Mesendoderm (in vitro differentiated cells): ENCODE measurements around the gene OTUD1.

Source experiments
- DNase-seq: peaks from one replicate; pipeline ENCODE4 v3.0.0; 2013
- H2AK5ac ChIP-seq: 2 replicates; pipeline ENCODE4 v1.6.1; 2013; ENCODE audit warnings: low read length, inconsistent platforms
- H2BK120ac ChIP-seq: 2 replicates; pipeline ENCODE4 v1.6.1; 2013; ENCODE audit warnings: low read depth, mild to moderate bottlenecking, low read length, moderate library complexity, mixed read lengths
- H2BK15ac ChIP-seq: replicated peaks from 2 replicates; pipeline ENCODE4 v1.6.1; 2013; ENCODE audit warnings: low read depth, mild to moderate bottlenecking, moderate library complexity
- H2BK5ac ChIP-seq: 2 replicates; pipeline ENCODE4 v1.6.1; 2013; ENCODE audit warnings: low read length, inconsistent platforms
- H3K18ac ChIP-seq: 2 replicates; pipeline ENCODE4 v1.6.1; 2013; ENCODE audit warnings: mild to moderate bottlenecking, low read length, mixed read lengths
- H3K23ac ChIP-seq: one replicate; pipeline ENCODE4 v1.6.1; 2013; ENCODE audit warnings: low read length
- H3K27ac ChIP-seq: 2 replicates; pipeline ENCODE4 v1.5.1; 2013; ENCODE audit warnings: low read depth, mild to moderate bottlenecking, inconsistent platforms, low read length, moderate library complexity
- H3K27me3 ChIP-seq: 2 replicates; pipeline ENCODE4 v1.6.1; 2013; ENCODE audit warnings: low read length, control low read depth, mild to moderate bottlenecking, inconsistent platforms; ENCODE audit not compliant: insufficient read depth, poor library complexity
- H3K36me3 ChIP-seq: 2 replicates; pipeline ENCODE4 v1.6.1; 2013; ENCODE audit warnings: low read length, inconsistent platforms; ENCODE audit not compliant: control insufficient read depth, insufficient read depth
- H3K4ac ChIP-seq: one replicate; pipeline ENCODE4 v1.6.1; 2013; ENCODE audit warnings: low read depth, mild to moderate bottlenecking, low read length, moderate library complexity
- H3K4me1 ChIP-seq: 2 replicates; pipeline ENCODE4 v1.6.1; 2013; ENCODE audit warnings: low read depth, low read length, inconsistent platforms; ENCODE audit not compliant: control insufficient read depth
- H3K4me2 ChIP-seq: 2 replicates; pipeline ENCODE4 v1.6.1; 2013; ENCODE audit warnings: low read length
- H3K4me3 ChIP-seq: 2 replicates; pipeline ENCODE4 v1.5.1; 2013; ENCODE audit warnings: mild to moderate bottlenecking, low read length
- H3K56ac ChIP-seq: one replicate; pipeline ENCODE4 v1.6.1; 2013; ENCODE audit warnings: low read length
- H3K79me1 ChIP-seq: 2 replicates; pipeline ENCODE4 v1.6.1; 2013; ENCODE audit warnings: low read length, inconsistent platforms
- H3K79me2 ChIP-seq: 2 replicates; pipeline ENCODE4 v1.6.1; 2013; ENCODE audit warnings: mild to moderate bottlenecking, low read length; ENCODE audit not compliant: control insufficient read depth, insufficient read depth
- H3K9ac ChIP-seq: 2 replicates; pipeline ENCODE4 v1.6.1; 2013; ENCODE audit warnings: low read length, inconsistent platforms
- H4K5ac ChIP-seq: one replicate; pipeline ENCODE4 v1.6.1; 2013; ENCODE audit warnings: low read length
- H4K8ac ChIP-seq: one replicate; pipeline ENCODE4 v1.6.1; 2013; ENCODE audit warnings: low read depth, mild to moderate bottlenecking, control low read depth, low read length, moderate library complexity
- WGBS: extraction: QIAGEN DNeasy Blood & Tissue Kit; methylation state at CpG from one replicate; pipeline ENCODE4 v1.1.7; 2013; ENCODE audit warnings: low lambda C conversion rate, missing lambda C conversion rate; ENCODE audit not compliant: insufficient coverage; ENCODE audit errors: extremely low coverage; 5-methylcytosine and 5-hydroxymethylcytosine counted together

OTUD1 gene

DNA sequence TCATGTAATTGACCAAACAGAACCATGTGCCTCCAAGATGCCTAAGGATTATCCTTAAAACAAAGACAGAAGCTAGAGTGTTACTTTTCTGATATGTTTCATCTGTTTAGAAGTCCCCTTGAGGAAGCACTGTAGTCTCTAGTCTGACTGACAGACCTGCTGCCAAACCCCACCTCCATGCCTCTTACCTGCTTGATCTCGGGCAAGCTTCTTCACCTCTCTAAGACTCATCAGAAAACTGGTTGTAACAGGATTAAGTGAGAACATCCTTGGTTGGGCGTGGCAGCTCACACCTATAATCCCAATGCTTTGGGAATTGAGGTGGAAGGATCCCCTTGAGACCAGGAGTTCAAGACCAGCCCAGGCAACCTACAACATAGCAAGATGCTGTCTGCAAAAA lies 42.2 kb upstream of the OTUD1 start:
- no CpG with 5 or more reads among the region's 2 CpGs for WGBS
- H3K56ac ChIP-seq = no peak overlapping the region
- no peaks in the 10 kb centered on the region for H3K36me3 ChIP-seq
- H3K27ac ChIP-seq = no peak overlapping the region
- H3K4me2 ChIP-seq = no peak overlapping the region
- H3K23ac ChIP-seq = no peak overlapping the region
- no peak overlapping the region for H4K8ac ChIP-seq
- H4K5ac ChIP-seq = no peak overlapping the region
- no peaks in the 10 kb centered on the region for H3K79me1 ChIP-seq
- no peak overlapping the region for H3K4ac ChIP-seq
- no peak overlapping the region for H2BK15ac ChIP-seq
- no peak overlapping the region for H2BK120ac ChIP-seq
- no peak overlapping the region for H3K4me3 ChIP-seq
- no peak overlapping the region for H2BK5ac ChIP-seq
- DNase-seq = no peak
- H3K18ac ChIP-seq = no peak overlapping the region
- H3K4me1 ChIP-seq = no peaks in the 10 kb centered on the region
- H3K79me2 ChIP-seq = no peaks in the 10 kb centered on the region
- no peak overlapping the region for H2AK5ac ChIP-seq
- no peak overlapping the region for H3K9ac ChIP-seq
- H3K27me3 ChIP-seq = no peaks in the 10 kb centered on the region

DNA sequence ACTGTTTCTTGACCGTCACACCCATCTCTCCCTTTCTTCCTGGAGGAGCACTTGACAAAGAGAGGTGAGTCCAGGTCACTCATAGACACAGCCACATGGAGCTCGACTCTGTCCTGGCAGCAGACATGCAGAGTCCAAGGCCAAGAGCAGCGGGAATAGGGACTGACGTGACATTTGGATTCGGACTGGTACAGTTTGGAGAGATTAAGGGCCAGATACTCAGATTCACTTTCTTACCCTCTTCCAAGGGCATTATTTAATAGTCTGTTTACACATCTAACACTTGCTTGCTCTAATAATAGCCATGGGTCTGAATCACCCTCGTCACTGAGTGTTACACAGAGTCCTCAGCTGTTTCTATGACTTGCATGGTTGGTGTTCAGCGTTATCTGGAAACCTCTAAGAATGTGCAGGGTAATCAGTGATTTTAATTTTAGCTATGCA lies 39.2 kb upstream of the OTUD1 start:
- no peaks in the 10 kb centered on the region for H3K36me3 ChIP-seq
- H2BK120ac ChIP-seq = no peak overlapping the region
- no peak overlapping the region for H3K18ac ChIP-seq
- no peaks in the 10 kb centered on the region for H3K79me1 ChIP-seq
- H3K9ac ChIP-seq = no peak overlapping the region
- H3K4me2 ChIP-seq = no peak overlapping the region
- no peak overlapping the region for H3K27ac ChIP-seq
- no peaks in the 10 kb centered on the region for H3K4me1 ChIP-seq
- DNase-seq = no peak
- no peak overlapping the region for H2BK5ac ChIP-seq
- H3K4ac ChIP-seq = no peak overlapping the region
- H3K79me2 ChIP-seq = no peaks in the 10 kb centered on the region
- no peak overlapping the region for H4K5ac ChIP-seq
- no peak overlapping the region for H3K56ac ChIP-seq
- no peak overlapping the region for H3K4me3 ChIP-seq
- H3K27me3 ChIP-seq = no peaks in the 10 kb centered on the region
- no peak overlapping the region for H3K23ac ChIP-seq
- H2AK5ac ChIP-seq = no peak overlapping the region
- WGBS = no CpG with 5 or more reads among the region's 7 CpGs
- H2BK15ac ChIP-seq = no peak overlapping the region
- H4K8ac ChIP-seq = no peak overlapping the region

DNA sequence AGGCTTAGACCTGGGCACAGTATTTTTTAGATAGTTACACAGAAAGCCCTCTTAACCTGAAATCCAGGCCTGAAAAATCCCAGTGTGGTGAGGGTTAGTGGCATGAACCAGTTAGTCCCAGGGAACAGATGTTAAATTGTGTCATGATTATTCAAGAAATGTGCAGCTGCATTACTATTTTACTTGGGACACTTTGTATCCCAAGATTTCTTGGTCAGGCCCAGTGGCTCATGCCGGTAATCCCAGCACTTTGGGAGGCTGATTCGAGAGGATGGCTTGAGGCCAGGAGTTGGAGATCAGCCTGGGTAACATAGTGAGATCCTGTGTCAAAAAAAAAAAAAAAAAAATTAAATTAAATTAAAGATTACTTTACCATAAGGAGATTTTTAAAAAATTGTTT lies 36.0 kb upstream of the OTUD1 start:
- H3K9ac ChIP-seq = no peak overlapping the region
- no peak overlapping the region for H2BK120ac ChIP-seq
- no peak overlapping the region for H2BK5ac ChIP-seq
- no CpG with 5 or more reads among the region's 2 CpGs for WGBS
- H4K8ac ChIP-seq = no peak overlapping the region
- no peaks in the 10 kb centered on the region for H3K4me1 ChIP-seq
- H3K79me2 ChIP-seq = no peaks in the 10 kb centered on the region
- H3K27ac ChIP-seq = no peak overlapping the region
- H3K23ac ChIP-seq = no peak overlapping the region
- no peak overlapping the region for H3K4me3 ChIP-seq
- DNase-seq = no peak
- H3K4ac ChIP-seq = no peak overlapping the region
- H4K5ac ChIP-seq = no peak overlapping the region
- H3K18ac ChIP-seq = no peak overlapping the region
- H2BK15ac ChIP-seq = no peak overlapping the region
- H3K4me2 ChIP-seq = no peak overlapping the region
- H3K56ac ChIP-seq = no peak overlapping the region
- H3K27me3 ChIP-seq = no peaks in the 10 kb centered on the region
- H2AK5ac ChIP-seq = no peak overlapping the region
- H3K36me3 ChIP-seq = no peaks in the 10 kb centered on the region
- no peaks in the 10 kb centered on the region for H3K79me1 ChIP-seq

DNA sequence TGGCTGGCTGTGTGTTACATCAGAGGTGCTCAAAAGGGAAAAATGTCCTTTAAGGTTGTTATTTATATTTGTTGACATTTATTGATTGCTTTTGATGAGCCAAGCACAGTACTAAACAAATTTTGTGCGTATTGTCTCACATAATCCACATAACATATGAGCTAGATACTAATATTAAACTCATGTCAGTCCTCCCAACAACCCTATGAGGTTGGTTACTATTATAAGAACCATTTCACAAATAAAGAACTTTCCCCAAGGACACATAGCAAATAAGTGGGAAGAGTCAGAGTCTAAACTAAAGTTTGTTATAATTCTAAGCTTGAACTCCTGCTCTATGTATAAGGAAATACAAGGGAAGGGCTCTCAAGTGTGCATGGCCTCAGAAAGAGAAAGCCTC lies 35.6 kb upstream of the OTUD1 start:
- no peak overlapping the region for H3K23ac ChIP-seq
- no peak overlapping the region for H4K5ac ChIP-seq
- no peak overlapping the region for H3K4ac ChIP-seq
- H3K36me3 ChIP-seq = no peaks in the 10 kb centered on the region
- no peak overlapping the region for H4K8ac ChIP-seq
- no peaks in the 10 kb centered on the region for H3K4me1 ChIP-seq
- H3K18ac ChIP-seq = no peak overlapping the region
- H3K79me1 ChIP-seq = no peaks in the 10 kb centered on the region
- no peaks in the 10 kb centered on the region for H3K27me3 ChIP-seq
- H3K4me3 ChIP-seq = no peak overlapping the region
- no peak overlapping the region for H2BK5ac ChIP-seq
- H2AK5ac ChIP-seq = no peak overlapping the region
- H3K27ac ChIP-seq = no peak overlapping the region
- H2BK15ac ChIP-seq = no peak overlapping the region
- WGBS = no CpG with 5 or more reads among the region's 1 CpG
- no peaks in the 10 kb centered on the region for H3K79me2 ChIP-seq
- DNase-seq = no peak
- H3K9ac ChIP-seq = no peak overlapping the region
- H3K4me2 ChIP-seq = no peak overlapping the region
- H2BK120ac ChIP-seq = no peak overlapping the region
- no peak overlapping the region for H3K56ac ChIP-seq

DNA sequence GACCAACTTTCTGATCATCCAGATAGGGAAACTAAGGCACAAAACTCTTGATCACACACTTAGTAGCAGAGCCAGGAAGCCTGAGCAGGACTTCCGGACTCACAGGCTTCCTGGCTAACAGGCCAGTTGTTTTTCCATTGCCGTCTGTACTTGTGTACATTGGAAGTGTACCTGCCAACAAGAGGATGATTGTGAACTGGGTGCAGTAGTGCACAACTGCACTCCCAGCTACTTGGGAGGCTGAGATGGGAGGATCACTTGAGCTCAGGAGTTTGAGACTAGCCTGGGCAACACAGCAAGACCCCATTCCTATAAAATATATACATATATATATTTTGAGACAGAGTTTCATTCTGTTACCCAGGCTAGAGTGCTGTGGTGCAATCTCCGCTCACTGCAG lies 35.2 kb upstream of the OTUD1 start:
- Histone ChIP-seq H3K4ac (no peak overlapping the region), H3K9ac (no peak overlapping the region), H2BK15ac (no peak overlapping the region), H2AK5ac (no peak overlapping the region), H2BK5ac (no peak overlapping the region), H3K4me3 (no peak overlapping the region), H4K8ac (no peak overlapping the region), H3K4me1 (no peaks in the 10 kb centered on the region), H4K5ac (no peak overlapping the region), H3K4me2 (no peak overlapping the region), H3K27ac (no peak overlapping the region), H3K27me3 (no peaks in the 10 kb centered on the region), H3K56ac (no peak overlapping the region), H3K23ac (no peak overlapping the region), H3K79me1 (no peaks in the 10 kb centered on the region), H2BK120ac (no peak overlapping the region), H3K79me2 (no peaks in the 10 kb centered on the region), H3K36me3 (no peaks in the 10 kb centered on the region), H3K18ac (no peak overlapping the region)
- no CpG with 5 or more reads among the region's 3 CpGs for WGBS
- DNase-seq = no peak

DNA sequence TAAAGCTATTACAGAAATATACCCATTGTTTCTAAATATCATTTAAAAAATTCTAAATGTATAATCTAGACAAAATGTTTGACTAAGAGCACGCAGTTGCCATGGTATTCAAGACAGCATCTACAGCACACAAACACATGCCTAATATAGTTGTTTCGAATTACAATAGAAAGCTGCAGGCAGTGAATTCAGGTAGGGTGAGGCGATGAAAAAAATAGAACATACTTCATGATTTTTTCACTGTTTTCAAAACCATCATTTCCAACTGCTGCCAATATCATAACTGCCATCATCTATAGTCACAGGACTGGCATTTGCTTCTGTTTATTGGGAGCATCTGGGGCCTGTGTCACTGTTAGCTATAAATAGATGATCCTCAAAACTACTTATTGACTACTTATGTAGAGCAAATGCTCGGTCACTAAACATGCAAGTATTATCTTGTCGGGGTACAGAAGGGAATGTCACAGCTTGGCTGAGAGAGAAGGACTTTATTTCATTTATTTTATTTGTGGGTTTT lies 34.4 kb upstream of the OTUD1 start:
- Histone ChIP-seq H4K8ac (no peak overlapping the region), H3K18ac (no peak overlapping the region), H3K4ac (no peak overlapping the region), H3K9ac (no peak overlapping the region), H3K4me1 (no peaks in the 10 kb centered on the region), H3K4me2 (no peak overlapping the region), H2BK120ac (no peak overlapping the region), H2BK15ac (no peak overlapping the region), H2AK5ac (no peak overlapping the region), H3K36me3 (no peaks in the 10 kb centered on the region), H3K79me1 (no peaks in the 10 kb centered on the region), H3K56ac (no peak overlapping the region), H3K23ac (no peak overlapping the region), H3K79me2 (no peaks in the 10 kb centered on the region), H2BK5ac (no peak overlapping the region), H3K27ac (no peak overlapping the region), H4K5ac (no peak overlapping the region), H3K4me3 (no peak overlapping the region), H3K27me3 (no peaks in the 10 kb centered on the region)
- no CpG with 5 or more reads among the region's 5 CpGs for WGBS
- DNase-seq = no peak
